ENCODE measurements around the gene TMEM123.

The TMEM123 gene

DNA sequence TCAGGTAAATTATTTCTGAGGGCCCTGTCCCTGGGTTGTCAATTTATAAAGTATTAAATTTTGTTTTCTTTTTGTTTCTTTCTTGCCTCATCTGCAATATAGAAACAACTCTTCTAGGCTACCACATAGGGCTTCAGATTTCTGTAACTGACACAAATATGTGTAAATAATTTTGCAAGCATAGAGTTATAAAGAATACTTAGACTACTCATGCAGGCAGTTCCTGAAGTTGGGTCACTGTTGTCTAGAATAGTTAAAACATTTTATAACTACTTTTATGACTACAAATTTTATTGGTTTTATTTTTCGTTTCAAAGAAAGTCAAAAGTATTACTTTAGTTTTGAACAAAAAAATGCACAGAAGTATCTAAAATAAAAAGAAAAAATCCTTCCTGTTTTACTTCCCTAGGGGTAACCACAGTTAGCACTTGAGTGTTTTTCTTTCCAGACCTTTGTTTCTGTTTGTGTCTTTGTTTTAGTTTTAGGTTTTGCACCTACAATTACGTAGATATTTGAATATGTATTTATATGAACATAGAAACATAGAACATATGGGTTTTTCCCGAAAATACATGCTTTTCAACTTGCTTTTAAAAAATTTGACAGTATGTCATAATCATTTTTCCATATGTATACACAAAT is 12.4 kb upstream of the TMEM123 start:
- H3K36me3 ChIP-seq (ENCODE audit: insufficient read depth): no peaks in the 10 kb centered on the region
- no peak overlapping the region for H2AFZ ChIP-seq (ENCODE audit: low read depth)
- no peaks in the 10 kb centered on the region for H4K20me1 ChIP-seq (ENCODE audit: insufficient read depth)
- TF ChIP-seq CTCF (conservative IDR thresholded peaks at IDR 0.05; ENCODE audit: low read depth, low read length): no peak
- H3K9ac ChIP-seq: no peak overlapping the region
- no peak overlapping the region for H3K27ac ChIP-seq
- H3K79me2 ChIP-seq (ENCODE audit: insufficient read depth, low read depth): no peaks in the 10 kb centered on the region
- H3K4me1 ChIP-seq (ENCODE audit: low read depth, poor library complexity, severe bottlenecking): peaks cover 3% of the 10 kb centered on the region
- H3K4me2 ChIP-seq: no peak overlapping the region
- no peaks in the 10 kb centered on the region for H3K27me3 ChIP-seq (ENCODE audit: insufficient read depth, low read depth)
- no peak overlapping the region for H3K4me3 ChIP-seq (IDR thresholded peaks at IDR 0.05; ENCODE audit: insufficient read depth, low read depth, low read length)

DNA sequence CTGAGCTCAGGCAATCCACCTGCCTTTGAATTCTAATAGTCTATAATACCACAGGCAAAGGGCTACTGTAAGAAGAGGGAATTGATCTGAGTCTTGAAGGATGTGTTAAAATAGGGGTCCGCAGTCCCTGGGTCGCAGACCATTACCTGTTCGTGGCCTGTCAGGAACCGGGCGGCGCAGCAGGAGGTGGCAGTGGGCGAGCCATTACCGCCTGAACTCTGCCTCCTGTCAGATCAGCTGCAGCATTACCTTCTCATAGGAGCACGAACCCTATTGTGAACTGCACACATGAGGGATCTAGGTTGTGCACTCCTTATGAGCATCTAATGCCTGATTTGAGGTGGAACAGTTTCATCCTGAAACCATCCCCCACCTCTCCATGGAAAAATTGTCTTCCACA is 11.5 kb upstream of the TMEM123 start:
- no peak for TF ChIP-seq CTCF (conservative IDR thresholded peaks at IDR 0.05; ENCODE audit: low read depth, low read length)
- Histone ChIP-seq H3K27me3 (ENCODE audit: insufficient read depth, low read depth) (no peaks in the 10 kb centered on the region), H3K4me3 (IDR thresholded peaks at IDR 0.05; ENCODE audit: insufficient read depth, low read depth, low read length) (no peak overlapping the region), H3K4me1 (ENCODE audit: low read depth, poor library complexity, severe bottlenecking) (no peaks in the 10 kb centered on the region), H3K27ac (no peak overlapping the region), H3K9ac (no peak overlapping the region), H3K4me2 (no peak overlapping the region), H3K79me2 (ENCODE audit: insufficient read depth, low read depth) (no peaks in the 10 kb centered on the region), H4K20me1 (ENCODE audit: insufficient read depth) (no peaks in the 10 kb centered on the region), H3K36me3 (ENCODE audit: insufficient read depth) (no peaks in the 10 kb centered on the region), H2AFZ (ENCODE audit: low read depth) (no peak overlapping the region)

DNA sequence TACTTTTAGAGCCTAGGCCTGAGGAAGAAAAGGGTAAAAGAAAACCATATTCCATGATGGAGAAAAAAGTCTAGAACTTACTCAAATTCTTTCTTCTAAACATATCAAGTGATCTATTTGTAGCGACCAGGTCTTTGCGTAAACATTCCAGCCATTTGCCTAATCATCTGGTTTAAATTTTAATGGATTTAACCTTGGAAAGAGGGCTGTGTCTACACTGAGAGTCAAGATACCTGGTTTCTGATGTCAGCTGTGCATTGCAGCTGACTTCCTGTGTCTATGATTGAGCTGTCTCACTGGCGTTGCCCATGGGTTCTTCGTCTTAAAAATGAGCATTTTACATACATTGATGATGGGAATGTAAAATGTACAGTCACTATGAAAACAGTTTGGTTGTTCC is 10.0 kb upstream of the TMEM123 start:
- H3K4me2 ChIP-seq: no peak overlapping the region
- no peak for TF ChIP-seq CTCF (conservative IDR thresholded peaks at IDR 0.05; ENCODE audit: low read depth, low read length)
- no peak overlapping the region for H2AFZ ChIP-seq (ENCODE audit: low read depth)
- H3K27me3 ChIP-seq (ENCODE audit: insufficient read depth, low read depth): no peaks in the 10 kb centered on the region
- no peaks in the 10 kb centered on the region for H3K79me2 ChIP-seq (ENCODE audit: insufficient read depth, low read depth)
- no peaks in the 10 kb centered on the region for H3K36me3 ChIP-seq (ENCODE audit: insufficient read depth)
- H4K20me1 ChIP-seq (ENCODE audit: insufficient read depth): no peaks in the 10 kb centered on the region
- no peak overlapping the region for H3K27ac ChIP-seq
- no peak overlapping the region for H3K4me3 ChIP-seq (IDR thresholded peaks at IDR 0.05; ENCODE audit: insufficient read depth, low read depth, low read length)
- H3K9ac ChIP-seq: no peak overlapping the region
- H3K4me1 ChIP-seq (ENCODE audit: low read depth, poor library complexity, severe bottlenecking): peaks cover 6% of the 10 kb centered on the region

GRCh38 chr11:102459393-102459792 is 6.8 kb upstream of the TMEM123 start:
- no peak overlapping the region for H3K27ac ChIP-seq
- H3K9ac ChIP-seq: no peak overlapping the region
- H3K4me1 ChIP-seq (ENCODE audit: low read depth, poor library complexity, severe bottlenecking): peaks cover 6% of the 10 kb centered on the region
- no peak for TF ChIP-seq CTCF (conservative IDR thresholded peaks at IDR 0.05; ENCODE audit: low read depth, low read length)
- H3K4me3 ChIP-seq (IDR thresholded peaks at IDR 0.05; ENCODE audit: insufficient read depth, low read depth, low read length): no peak overlapping the region
- no peaks in the 10 kb centered on the region for H3K27me3 ChIP-seq (ENCODE audit: insufficient read depth, low read depth)
- no peaks in the 10 kb centered on the region for H4K20me1 ChIP-seq (ENCODE audit: insufficient read depth)
- H3K4me2 ChIP-seq: no peak overlapping the region
- no peaks in the 10 kb centered on the region for H3K79me2 ChIP-seq (ENCODE audit: insufficient read depth, low read depth)
- H2AFZ ChIP-seq (ENCODE audit: low read depth): no peak overlapping the region
- no peaks in the 10 kb centered on the region for H3K36me3 ChIP-seq (ENCODE audit: insufficient read depth)
